IMR-90 (cell line): ENCODE measurements around the gene NKD1. TPM values are rescaled to one million over a fixed set of nuclear protein-coding genes. Genes with fewer than 3 reads are reported as not detected.

Experiments used
- ATAC-seq: fragments of 200-7000 bp; cut with Tn5 transposase; 2 replicates; pipeline ENCODE4 v1.9.1; 2020; ENCODE audit warnings: low read depth, mild to moderate bottlenecking, moderate library complexity
- BruUV-seq: library from RNA; stranded (reverse); fragments of 400-500 nt; replicated peaks from 2 replicates; lab custom pipeline; 2021; lab: Mats Ljungman, UMichigan
- CTCF ChIA-PET: fragments of 300-600 bp; formaldehyde crosslinking; extraction: SDS; loops from one replicate; lab custom pipeline; 2021; ENCODE audit warnings: antibody characterized with exemption; lab: Yijun Ruan, JAX
- POLR2A ChIA-PET: fragments of 300-600 bp; sonication (Branson Sonifier 250); formaldehyde crosslinking; loops from one replicate; lab custom pipeline; 2022; ENCODE audit warnings: antibody characterized with exemption; ENCODE audit not compliant: unreplicated experiment; lab: Charles Lee
- DNase-seq: peaks from one replicate; pipeline ENCODE4 v3.0.0; 2013
- H2AFZ ChIP-seq: replicated peaks from 2 replicates; pipeline ENCODE3; 2013; ENCODE audit warnings: low read length, mild to moderate bottlenecking; ENCODE audit not compliant: poor library complexity
- H2AK5ac ChIP-seq: 2 replicates; pipeline ENCODE4 v1.6.1; 2013; ENCODE audit warnings: low read depth, low read length, inconsistent platforms
- H2AK9ac ChIP-seq: replicated peaks from 2 replicates; pipeline ENCODE3; 2013; ENCODE audit warnings: mild to moderate bottlenecking, low read depth, low read length, moderate library complexity; ENCODE audit not compliant: poor library complexity
- H2BK120ac ChIP-seq: 2 replicates; pipeline ENCODE4 v1.6.1; 2013; ENCODE audit warnings: low read depth, low read length, inconsistent platforms
- H2BK15ac ChIP-seq: 3 replicates; pipeline ENCODE4 v1.6.1; 2013; ENCODE audit warnings: low read depth, low read length, inconsistent platforms
- H2BK20ac ChIP-seq: 2 replicates; pipeline ENCODE4 v1.6.1; 2013; ENCODE audit warnings: low read depth, mild to moderate bottlenecking, inconsistent platforms, low read length, moderate library complexity
- H2BK5ac ChIP-seq: 2 replicates; pipeline ENCODE4 v1.6.1; 2013; ENCODE audit warnings: mild to moderate bottlenecking, low read depth, low read length, inconsistent platforms; ENCODE audit not compliant: poor library complexity, severe bottlenecking
- H3K14ac ChIP-seq: replicated peaks from 2 replicates; pipeline ENCODE4 v1.6.1; 2013; ENCODE audit warnings: low read depth, low read length, inconsistent platforms
- H3K18ac ChIP-seq: 2 replicates; pipeline ENCODE4 v1.6.1; 2013; ENCODE audit warnings: low read depth, low read length, control low read depth
- H3K23ac ChIP-seq: 2 replicates; pipeline ENCODE4 v1.6.1; 2013; ENCODE audit warnings: low read depth, low read length, inconsistent platforms
- H3K27ac ChIP-seq: 2 replicates; pipeline ENCODE4 v1.5.1; 2013; ENCODE audit warnings: mild to moderate bottlenecking, control low read depth, low read length; ENCODE audit not compliant: insufficient read depth
- H3K27me3 ChIP-seq: 2 replicates; pipeline ENCODE4 v1.6.1; 2013; ENCODE audit warnings: low read length; ENCODE audit not compliant: control insufficient read depth, insufficient read depth
- H3K36me3 ChIP-seq: 2 replicates; pipeline ENCODE4 v1.6.1; 2013; ENCODE audit warnings: low read length, mixed read lengths; ENCODE audit not compliant: control insufficient read depth, insufficient read depth
- H3K4ac ChIP-seq: 2 replicates; pipeline ENCODE4 v1.6.1; 2013; ENCODE audit warnings: low read depth, low read length, inconsistent platforms
- H3K4me1 ChIP-seq: 2 replicates; pipeline ENCODE4 v1.6.1; 2013; ENCODE audit warnings: low read length, mixed read lengths; ENCODE audit not compliant: control insufficient read depth, insufficient read depth
- H3K4me2 ChIP-seq: 2 replicates; pipeline ENCODE4 v1.6.1; 2013; ENCODE audit warnings: low read depth, mild to moderate bottlenecking, control low read depth, low read length, moderate library complexity
- H3K4me3 ChIP-seq: 2 replicates; pipeline ENCODE4 v1.5.1; 2013; ENCODE audit warnings: low read depth, mild to moderate bottlenecking, control low read depth, low read length, moderate library complexity; ENCODE audit not compliant: insufficient read depth
- H3K56ac ChIP-seq: 2 replicates; pipeline ENCODE4 v1.6.1; 2013; ENCODE audit warnings: low read length, inconsistent platforms; ENCODE audit not compliant: insufficient read depth; ENCODE audit errors: extremely low read depth
- H3K79me1 ChIP-seq, 2 experiments: 2 replicates each; pipeline ENCODE4 v1.6.1; 2013; ENCODE audit warnings: low read length in 2 of 2, inconsistent platforms in 1 of 2, low read depth in 1 of 2
- H3K9ac ChIP-seq: 2 replicates; pipeline ENCODE4 v1.6.1; 2013; ENCODE audit warnings: low read depth, low read length, control low read depth
- H3K9me1 ChIP-seq: 2 replicates; pipeline ENCODE4 v1.6.1; 2013; ENCODE audit warnings: low read length, inconsistent platforms; ENCODE audit not compliant: insufficient read depth
- H3K9me3 ChIP-seq: 2 replicates; pipeline ENCODE4 v1.6.1; 2013; ENCODE audit warnings: low read length; ENCODE audit not compliant: control insufficient read depth, insufficient read depth
- H4K20me1 ChIP-seq: 2 replicates; pipeline ENCODE4 v1.6.1; 2013; ENCODE audit warnings: low read length, inconsistent platforms; ENCODE audit not compliant: insufficient read depth
- H4K5ac ChIP-seq: 2 replicates; pipeline ENCODE4 v1.6.1; 2013; ENCODE audit warnings: mild to moderate bottlenecking, low read depth, low read length, control low read depth
- H4K8ac ChIP-seq, 2 experiments: 2 replicates each; pipeline ENCODE4 v1.6.1; 2013; ENCODE audit warnings: low read depth in 2 of 2, low read length in 2 of 2, control low read depth in 1 of 2, inconsistent platforms in 1 of 2
- H4K91ac ChIP-seq: 2 replicates; pipeline ENCODE4 v1.6.1; 2013; ENCODE audit warnings: low read depth, low read length, inconsistent platforms; ENCODE audit not compliant: insufficient read depth
- CHD1 ChIP-seq: IDR thresholded peaks from 2 replicates; pipeline ENCODE4 v1.6.1; 2012; ENCODE audit warnings: low read depth, low read length, improper control_type of control experiment
- RFX5 ChIP-seq: IDR thresholded peaks from 2 replicates; pipeline ENCODE4 v1.8.0; 2012; ENCODE audit warnings: low read depth, mild to moderate bottlenecking, low read length, moderate library complexity
- WGBS, 2 experiments: methylation state at CpG; one replicate each; pipeline versions ENCODE4 v1.1.5 to v1.1.7; 2013; ENCODE audit warnings: missing lambda C conversion rate in 2 of 2; ENCODE audit not compliant: insufficient read length in 1 of 2; ENCODE audit errors: extremely low coverage in 2 of 2; 5-methylcytosine and 5-hydroxymethylcytosine counted together
- dilution Hi-C: fragments of 300-500 bp; cut with HindIII; formaldehyde crosslinking; loops from one replicate; pipeline ENCODE4 v1.14.3; 2018; ENCODE audit warnings: low sequenced_read_pairs; ENCODE audit not compliant: unreplicated experiment
- in situ Hi-C: fragments of 300-500 bp; cut with MboI; formaldehyde crosslinking; loops from 3 replicates; pipeline ENCODE4 v1.14.3; 2019; ENCODE audit warnings: low sequenced_read_pairs, inconsistent platforms, mixed read lengths
- intact Hi-C: fragments of 100-400 bp; cut with micrococcal nuclease; formaldehyde crosslinking; loops from 2 replicates; pipeline ENCODE4 v1.10.0; 2022
- polyA plus RNA-seq, 3 experiments: library from polyadenylated mRNA; depleted of rRNA; stranded (reverse); fragments of >200 nt; gene quantifications; 2 replicates each; pipeline ENCODE4 v1.2.3, GENCODE V29; 2012; ENCODE audit warnings: low replicate concordance in 1 of 3
- total RNA-seq: library from RNA; depleted of rRNA; stranded (reverse); fragments of >200 nt; gene quantifications from 2 replicates; pipeline ENCODE4 v1.2.3, GENCODE V29; 2012

Gene NKD1
- total and polyA plus RNA-seq, 2 of the 4 experiments (the other 2 are of a cell fraction), result not detected

DNA sequence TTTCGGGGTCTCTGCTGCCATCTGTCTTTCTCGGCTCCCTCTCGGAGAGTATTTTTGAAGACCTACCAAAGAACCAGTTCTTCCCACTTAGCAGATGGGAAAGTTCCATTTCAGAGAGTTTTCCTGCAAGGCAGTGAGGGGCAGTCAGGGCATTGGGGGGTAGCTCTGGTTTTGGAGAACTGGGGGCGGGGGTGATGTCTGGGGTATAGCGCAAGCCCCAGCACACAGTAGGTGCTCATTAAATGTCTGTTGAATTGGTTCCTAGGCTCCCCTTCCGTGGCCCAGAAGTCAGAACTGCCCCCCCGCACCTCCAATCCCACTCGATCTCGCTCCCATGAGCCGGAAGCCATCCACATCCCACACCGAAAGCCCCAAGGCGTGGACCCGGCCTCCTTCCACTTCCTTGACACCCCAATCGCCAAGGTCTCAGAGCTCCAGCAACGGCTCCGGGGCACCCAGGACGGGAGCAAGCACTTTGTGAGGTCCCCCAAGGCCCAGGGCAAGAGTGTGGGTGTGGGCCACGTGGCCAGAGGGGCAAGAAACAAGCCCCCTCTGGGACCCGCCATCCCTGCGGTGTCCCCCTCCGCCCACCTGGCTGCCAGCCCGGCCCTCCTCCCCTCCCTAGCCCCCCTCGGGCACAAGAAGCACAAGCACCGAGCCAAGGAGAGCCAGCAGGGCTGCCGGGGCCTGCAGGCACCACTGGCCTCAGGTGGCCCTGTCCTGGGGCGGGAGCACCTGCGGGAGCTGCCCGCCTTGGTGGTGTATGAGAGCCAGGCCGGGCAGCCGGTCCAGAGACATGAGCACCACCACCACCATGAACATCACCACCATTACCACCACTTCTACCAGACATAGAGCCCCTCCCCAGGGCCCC lies 85.0 kb downstream of the NKD1 start:
- intact Hi-C loops (no loop called here), in situ Hi-C loops (no loop called here)

More for the DNA sequence above, 85.0 kb downstream of the NKD1 start:
- Histone ChIP-seq H2BK5ac (no peak overlapping the region), H4K91ac (no peak overlapping the region), H3K9me3 (no peaks in the 10 kb centered on the region), H3K23ac (no peak overlapping the region), H4K5ac (no peak overlapping the region), H2BK20ac (no peak overlapping the region), H3K14ac (no peak overlapping the region), H3K9ac (no peak overlapping the region), H3K56ac (no peak overlapping the region), H3K27ac (no peak overlapping the region), H4K20me1 (no peaks in the 10 kb centered on the region), H2BK120ac (no peak overlapping the region), H3K36me3 (no peaks in the 10 kb centered on the region), H3K4me2 (no peak overlapping the region), H2BK15ac (no peak overlapping the region), H3K18ac (no peak overlapping the region), H4K8ac (no peak overlapping the region), H3K4me1 (no peaks in the 10 kb centered on the region), H3K79me1 (no peaks in the 10 kb centered on the region), H3K27me3 (peaks cover 3% of the 10 kb centered on the region; the same call in 1 of the 2 replicates), H3K4ac (no peak overlapping the region), H2AK5ac (no peak overlapping the region), H2AFZ (no peak overlapping the region), H3K4me3 (no peak overlapping the region), H2AK9ac (no peak overlapping the region), H3K9me1 (no peaks in the 10 kb centered on the region)
- WGBS, 2 experiments, result 77% methylated on average over 5 of the region's 30 CpGs; no CpG with 5 or more reads in 1 of the 2 experiments
- POLR2A ChIA-PET, result no interaction called here
- dilution Hi-C loops, result no loop called here
- ATAC-seq (no peak), DNase-seq (no peak)
- no TSS peak for BruUV-seq
- no peak for TF ChIP-seq RFX5
- TF ChIP-seq CHD1, result no peak
- CTCF ChIA-PET, result no interaction called here
